ENCODE data around the gene VPS35L. TPM values are rescaled to one million over a fixed set of nuclear protein-coding genes. Genes with fewer than 3 reads are reported as not detected.
A peak's percentile ranks its signal among the peaks of the same experiment; 100 is the strongest.

The VPS35L gene
- total and polyA plus RNA-seq, 2 experiments from 2014 or later: 48.0 to 54.6 TPM

- ATAC-seq (peak; percentile 8), DNase-seq (ENCODE audit: low spot score) (no peak)
- no peaks in the 10 kb centered on the region for H3K27me3 ChIP-seq (ENCODE audit: insufficient read depth)
- no peak overlapping the region for H2AFZ ChIP-seq
- H3F3A ChIP-seq (replicated peaks; ENCODE audit: low read depth): peaks cover 10% of the 10 kb centered on the region; the same call in 1 of the 2 replicates
- H3K36me3 Mint-ChIP-seq (ENCODE audit: low read depth): no peaks in the 10 kb centered on the region; the same call in 2 of the 3 replicates
- no peak overlapping the region for H3K4me3 Mint-ChIP-seq
- H3K27me3 Mint-ChIP-seq (ENCODE audit: insufficient read depth, low read depth, poor library complexity): peaks cover 7% of the 10 kb centered on the region
- H3K4me1 ChIP-seq (ENCODE audit: insufficient read depth): peaks cover 13% of the 10 kb centered on the region
- H3K4me3 ChIP-seq: no peak overlapping the region
- H3K4me1 Mint-ChIP-seq: peaks cover 25% of the 10 kb centered on the region
- H3K4me2 ChIP-seq: peak overlapping the region; percentile 62
- H3K36me3 ChIP-seq (ENCODE audit: insufficient read depth): no peaks in the 10 kb centered on the region
- H3K79me2 ChIP-seq (replicated peaks; ENCODE audit: insufficient read depth): peaks cover 20% of the 10 kb centered on the region
- H3K27ac ChIP-seq (ENCODE audit: low read depth): no peak overlapping the region
- no peaks in the 10 kb centered on the region for H3K9me2 ChIP-seq (ENCODE audit: insufficient read depth)
- TF ChIP-seq EZH2 (IDR thresholded peaks at IDR 0.05; ENCODE audit: low read depth, unreplicated experiment): no peak
- TF ChIP-seq NANOG (IDR thresholded peaks at IDR 0.05; ENCODE audit: borderline replicate concordance): no peak
- TF ChIP-seq JUNB (IDR thresholded peaks at IDR 0.05; ENCODE audit: unreplicated experiment): no peak
- no peak for TF ChIP-seq CTCF (conservative IDR thresholded peaks at IDR 0.05; ENCODE audit: low read depth in 2 of 2)
- TF ChIP-seq POLR2AphosphoS5 (IDR thresholded peaks at IDR 0.05; ENCODE audit: low read depth): no peak
- TF ChIP-seq ETS1 (IDR thresholded peaks at IDR 0.05): no peak
- H3K27ac Mint-ChIP-seq: no peak overlapping the region; the same call in 1 of the 2 replicates
- no peaks in the 10 kb centered on the region for H3K9me3 Mint-ChIP-seq
- H4K20me1 ChIP-seq (replicated peaks; ENCODE audit: insufficient read depth): no peaks in the 10 kb centered on the region
These were observed 167.5 kb downstream of the VPS35L start for GRCh38 chr16:19722981-19723380.

GRCh38 chr16:19728636-19728965 is 173.1 kb downstream of the VPS35L start:
- H3K36me3 Mint-ChIP-seq (ENCODE audit: low read depth): peaks cover 8% of the 10 kb centered on the region
- H3K4me1 ChIP-seq (ENCODE audit: insufficient read depth): peaks cover 1% of the 10 kb centered on the region
- H3K4me2 ChIP-seq: no peak overlapping the region
- H3K27me3 Mint-ChIP-seq (ENCODE audit: insufficient read depth, low read depth, poor library complexity): no peaks in the 10 kb centered on the region
- no peak for DNase-seq (ENCODE audit: low spot score)
- H3K9me3 Mint-ChIP-seq: no peaks in the 10 kb centered on the region
- no peaks in the 10 kb centered on the region for H3F3A ChIP-seq (replicated peaks; ENCODE audit: low read depth)
- H2AFZ ChIP-seq: no peak overlapping the region
- ATAC-seq: no peak
- H3K4me3 Mint-ChIP-seq: no peak overlapping the region
- H3K27ac Mint-ChIP-seq: no peak overlapping the region
- H3K27me3 ChIP-seq (ENCODE audit: insufficient read depth): no peaks in the 10 kb centered on the region
- H4K20me1 ChIP-seq (replicated peaks; ENCODE audit: insufficient read depth): no peaks in the 10 kb centered on the region
- no peak overlapping the region for H3K27ac ChIP-seq (ENCODE audit: low read depth)
- no peaks in the 10 kb centered on the region for H3K36me3 ChIP-seq (ENCODE audit: insufficient read depth)
- no peak overlapping the region for H3K4me3 ChIP-seq
- H3K79me2 ChIP-seq (replicated peaks; ENCODE audit: insufficient read depth): no peaks in the 10 kb centered on the region
- H3K4me1 Mint-ChIP-seq: peaks cover 6% of the 10 kb centered on the region
- H3K9me2 ChIP-seq (ENCODE audit: insufficient read depth): no peaks in the 10 kb centered on the region
- TF ChIP-seq CREB1 (CRISPR knock-in tag; IDR thresholded peaks at IDR 0.05; ENCODE audit: low read depth) (no peak), EZH2 (IDR thresholded peaks at IDR 0.05; ENCODE audit: low read depth, unreplicated experiment) (no peak), JUNB (IDR thresholded peaks at IDR 0.05; ENCODE audit: unreplicated experiment) (no peak), STAT1 (IDR thresholded peaks at IDR 0.05; ENCODE audit: unreplicated experiment) (no peak), NANOG (IDR thresholded peaks at IDR 0.05; ENCODE audit: borderline replicate concordance) (no peak), CTCF (conservative IDR thresholded peaks at IDR 0.05; ENCODE audit: low read depth in 2 of 2) (no peak), ZNF462 (CRISPR knock-in tag; IDR thresholded peaks at IDR 0.05) (no peak), ZNF331 (CRISPR knock-in tag; IDR thresholded peaks at IDR 0.05; ENCODE audit: low read depth) (no peak), ZNF114 (CRISPR knock-in tag; IDR thresholded peaks at IDR 0.05) (no peak)
